GM15510 (cell line): ENCODE results near the gene P2RY2.

Source experiments
- POLR2A ChIP-seq: IDR thresholded peaks from 3 replicates; pipeline ENCODE4 v1.6.1; 2011; ENCODE audit warnings: borderline replicate concordance; ENCODE audit not compliant: insufficient read length; ENCODE audit errors: extremely low read depth

P2RY2 gene

GRCh38 chr11:73210916-73211667, 7.0 kb upstream of the P2RY2 start:
- TF ChIP-seq POLR2A = no peak

GRCh38 chr11:73213196-73214143, 4.6 kb upstream of the P2RY2 start:
- no peak for TF ChIP-seq POLR2A

- TF ChIP-seq POLR2A = no peak
Measured at GRCh38 chr11:73215191-73216134, 2.6 kb upstream of the P2RY2 start.

GRCh38 chr11:73216465-73216864, 1.6 kb upstream of the P2RY2 start:
- TF ChIP-seq POLR2A = no peak

- no peak for TF ChIP-seq POLR2A
Measured at GRCh38 chr11:73217131-73217809, 811 bp upstream of the P2RY2 start.

- TF ChIP-seq POLR2A = no peak
Measured at GRCh38 chr11:73217810-73218105, 323 bp upstream of the P2RY2 start.

GRCh38 chr11:73218830-73219215, 742 bp downstream of the P2RY2 start:
- TF ChIP-seq POLR2A = no peak

GRCh38 chr11:73219396-73220285, 1.6 kb downstream of the P2RY2 start:
- TF ChIP-seq POLR2A = no peak

- no peak for TF ChIP-seq POLR2A
Measured at GRCh38 chr11:73221451-73221850, 3.4 kb downstream of the P2RY2 start.

GRCh38 chr11:73221996-73222395, 3.9 kb downstream of the P2RY2 start:
- no peak for TF ChIP-seq POLR2A

- no peak for TF ChIP-seq POLR2A
Measured at GRCh38 chr11:73223998-73224730, 6.1 kb downstream of the P2RY2 start.

- no peak for TF ChIP-seq POLR2A
Measured at GRCh38 chr11:73225001-73225686, 7.1 kb downstream of the P2RY2 start.
